ENCODE data around the gene ULK2.

DNA sequence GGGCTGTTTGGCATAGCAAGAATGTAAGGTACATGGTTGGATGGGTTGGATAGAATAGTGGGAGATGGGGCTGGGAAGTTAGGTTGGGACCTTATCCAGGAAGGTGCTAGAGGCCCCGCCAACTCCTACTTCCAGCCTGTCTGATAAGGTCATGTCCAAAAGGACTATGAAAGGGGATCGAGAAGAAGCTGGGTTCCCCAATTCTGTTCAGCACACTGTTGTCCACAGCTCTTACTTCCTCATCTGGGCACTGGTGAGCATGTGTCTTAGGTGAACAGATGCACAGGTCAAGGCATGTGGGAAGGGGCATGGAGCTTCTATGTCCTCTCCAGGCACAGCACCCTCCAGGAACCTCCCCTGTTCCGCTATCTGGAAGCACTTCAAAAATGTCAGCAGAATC lies 5.6 kb upstream of the ULK2 start:
- TF ChIP-seq ZFP30 (CRISPR knock-in tag; IDR thresholded peaks at IDR 0.05) (no peak), PATZ1 (CRISPR knock-in tag; IDR thresholded peaks at IDR 0.05; ENCODE audit: borderline replicate concordance) (no peak), OSR1 (CRISPR knock-in tag; IDR thresholded peaks at IDR 0.05) (no peak), PPARA (CRISPR knock-in tag; IDR thresholded peaks at IDR 0.05; ENCODE audit: borderline replicate concordance) (no peak), POU6F1 (CRISPR knock-in tag; IDR thresholded peaks at IDR 0.05; ENCODE audit: borderline replicate concordance, low read depth) (no peak), ZC3H10 (CRISPR knock-in tag; IDR thresholded peaks at IDR 0.05) (no peak), CSDC2 (CRISPR knock-in tag; IDR thresholded peaks at IDR 0.05) (no peak), BACH2 (CRISPR knock-in tag; IDR thresholded peaks at IDR 0.05; ENCODE audit: borderline replicate concordance) (no peak), ZFP3 (CRISPR knock-in tag; IDR thresholded peaks at IDR 0.05) (no peak), SNAI2 (CRISPR knock-in tag; IDR thresholded peaks at IDR 0.05) (no peak), ZNF8 (CRISPR knock-in tag; IDR thresholded peaks at IDR 0.05) (no peak), TOX (CRISPR knock-in tag; IDR thresholded peaks at IDR 0.05; ENCODE audit: borderline replicate concordance) (no peak)
- TF ChIP-seq, protein P1, sequence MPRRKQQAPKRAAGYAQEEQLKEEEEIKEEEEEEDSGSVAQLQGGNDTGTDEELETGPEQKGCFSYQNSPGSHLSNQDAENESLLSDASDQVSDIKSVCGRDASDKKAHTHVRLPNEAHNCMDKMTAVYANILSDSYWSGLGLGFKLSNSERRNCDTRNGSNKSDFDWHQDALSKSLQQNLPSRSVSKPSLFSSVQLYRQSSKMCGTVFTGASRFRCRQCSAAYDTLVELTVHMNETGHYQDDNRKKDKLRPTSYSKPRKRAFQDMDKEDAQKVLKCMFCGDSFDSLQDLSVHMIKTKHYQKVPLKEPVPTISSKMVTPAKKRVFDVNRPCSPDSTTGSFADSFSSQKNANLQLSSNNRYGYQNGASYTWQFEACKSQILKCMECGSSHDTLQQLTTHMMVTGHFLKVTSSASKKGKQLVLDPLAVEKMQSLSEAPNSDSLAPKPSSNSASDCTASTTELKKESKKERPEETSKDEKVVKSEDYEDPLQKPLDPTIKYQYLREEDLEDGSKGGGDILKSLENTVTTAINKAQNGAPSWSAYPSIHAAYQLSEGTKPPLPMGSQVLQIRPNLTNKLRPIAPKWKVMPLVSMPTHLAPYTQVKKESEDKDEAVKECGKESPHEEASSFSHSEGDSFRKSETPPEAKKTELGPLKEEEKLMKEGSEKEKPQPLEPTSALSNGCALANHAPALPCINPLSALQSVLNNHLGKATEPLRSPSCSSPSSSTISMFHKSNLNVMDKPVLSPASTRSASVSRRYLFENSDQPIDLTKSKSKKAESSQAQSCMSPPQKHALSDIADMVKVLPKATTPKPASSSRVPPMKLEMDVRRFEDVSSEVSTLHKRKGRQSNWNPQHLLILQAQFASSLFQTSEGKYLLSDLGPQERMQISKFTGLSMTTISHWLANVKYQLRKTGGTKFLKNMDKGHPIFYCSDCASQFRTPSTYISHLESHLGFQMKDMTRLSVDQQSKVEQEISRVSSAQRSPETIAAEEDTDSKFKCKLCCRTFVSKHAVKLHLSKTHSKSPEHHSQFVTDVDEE (CRISPR knock-in tag; IDR thresholded peaks at IDR 0.05) = no peak

Data from SK-N-SH treated with all-trans-retinoic acid at 6 μM for 48 hours (cell line).